Fibroblast of the conjunctiva (primary cell): ENCODE data around the gene MIOS.

ENCODE experiments used
- DNase-seq: peaks from one replicate; pipeline ENCODE4 v3.0.0-alpha.2; 2010; ENCODE audit warnings: low read depth

Gene MIOS

DNA sequence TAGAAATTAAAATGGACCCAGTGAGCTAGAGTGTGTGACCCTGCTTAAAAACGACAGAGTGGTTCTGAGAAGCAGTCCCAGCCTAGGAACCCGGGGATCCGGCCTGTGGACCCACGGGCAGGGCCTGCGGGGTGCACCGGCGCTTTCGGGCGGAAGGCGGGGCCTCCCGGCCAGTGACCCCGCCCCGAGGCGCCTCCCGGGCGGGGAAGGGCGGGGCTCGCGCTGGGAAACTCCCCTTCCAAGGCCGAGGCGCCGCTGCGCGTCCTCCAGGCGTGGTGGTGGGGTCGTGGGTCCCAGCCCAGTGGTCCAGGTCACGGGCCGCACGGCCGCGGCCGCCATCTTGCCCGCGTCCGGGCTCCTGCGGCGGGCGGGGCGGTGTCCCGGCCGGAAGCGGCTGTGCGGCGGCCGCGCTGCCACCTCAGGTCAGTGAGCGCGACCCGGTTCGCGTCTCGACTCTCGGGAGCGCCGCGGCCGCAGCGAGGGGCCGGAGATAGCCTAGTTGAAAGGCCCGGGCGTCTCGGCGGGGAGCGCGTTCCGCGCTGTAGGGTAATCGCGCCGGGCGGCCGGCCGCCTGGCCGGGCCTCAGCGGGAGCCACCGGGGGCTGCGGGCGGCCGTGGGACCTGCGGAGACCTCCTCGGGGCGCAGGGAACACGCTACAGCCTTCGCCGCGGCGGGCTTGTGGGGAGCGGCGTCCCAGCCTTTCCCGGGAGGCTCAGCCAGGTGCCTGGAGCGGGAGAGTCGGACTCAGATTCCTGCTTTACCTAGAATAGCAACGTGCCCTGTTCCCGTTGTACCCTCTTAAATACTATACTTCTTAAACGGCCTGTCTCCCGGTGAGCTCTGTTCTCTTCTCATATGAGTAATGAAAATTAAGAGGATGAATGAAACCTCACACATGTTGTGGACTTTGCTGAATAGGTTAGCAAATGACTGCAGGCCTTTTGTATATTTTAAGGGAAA is at the start of gene MIOS:
Gene MIOS, plus strand, starts transcription at position 234 of the 961 bp plus-strand sequence. CDS start 5,592 bp downstream, outside the sequence.
- DNase-seq = peak; percentile 71

DNA sequence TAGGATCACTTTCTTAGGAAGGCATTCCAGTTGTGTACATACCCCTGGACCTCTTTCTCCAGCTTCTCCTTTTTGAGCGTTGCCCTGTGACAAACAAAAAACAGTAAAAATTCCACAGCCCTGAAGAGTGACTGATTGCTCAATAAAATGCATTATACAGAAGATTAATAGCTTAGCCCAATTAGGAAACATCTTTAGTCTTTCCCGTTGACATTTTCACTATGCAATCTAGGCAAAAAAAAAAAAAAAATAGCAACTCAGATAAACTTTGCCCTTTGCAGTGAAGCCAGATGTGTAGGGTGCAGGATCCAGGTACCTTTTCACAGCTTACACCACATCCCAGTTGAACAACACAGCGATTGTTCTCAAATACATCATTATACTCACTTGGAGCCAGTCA is 48.9 kb upstream of the MIOS start:
- no peak for DNase-seq

DNA sequence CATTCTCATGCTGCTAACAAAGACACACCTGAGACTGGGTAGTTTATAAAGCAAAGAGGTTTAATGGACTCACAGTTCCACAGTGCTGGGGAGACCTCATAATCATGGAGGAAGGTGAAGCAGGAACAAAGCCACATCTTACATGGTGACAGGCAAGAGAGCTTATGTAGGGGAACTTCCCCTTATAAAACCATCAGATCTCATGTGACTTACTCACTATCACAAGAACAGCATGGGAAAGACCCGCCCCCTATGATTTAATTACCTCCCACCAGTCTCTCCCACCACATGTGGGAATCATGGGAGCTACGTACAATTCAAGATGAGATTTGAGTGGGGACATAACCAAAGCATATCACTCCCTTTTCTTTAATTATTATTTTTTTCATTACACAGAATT is 47.6 kb upstream of the MIOS start:
- DNase-seq = no peak

DNA sequence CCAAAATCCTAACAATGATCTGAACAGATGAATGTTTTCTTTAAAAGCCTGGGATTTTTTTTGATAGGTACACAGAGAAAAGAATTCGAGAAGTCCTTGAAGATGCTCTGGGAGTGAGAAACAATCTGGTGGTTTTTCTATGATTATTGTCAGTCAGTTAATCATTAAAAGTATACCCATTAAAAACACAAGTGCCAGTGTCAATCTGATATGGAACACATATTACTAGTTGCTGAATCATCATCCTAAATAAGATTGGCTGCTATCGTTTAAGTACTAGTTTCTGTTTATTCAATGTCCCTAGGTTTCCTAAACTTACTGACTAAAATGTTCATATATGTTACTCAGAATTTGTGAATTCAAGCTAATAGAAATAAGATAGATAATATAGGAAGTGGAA is 47.2 kb upstream of the MIOS start:
- DNase-seq = no peak

DNA sequence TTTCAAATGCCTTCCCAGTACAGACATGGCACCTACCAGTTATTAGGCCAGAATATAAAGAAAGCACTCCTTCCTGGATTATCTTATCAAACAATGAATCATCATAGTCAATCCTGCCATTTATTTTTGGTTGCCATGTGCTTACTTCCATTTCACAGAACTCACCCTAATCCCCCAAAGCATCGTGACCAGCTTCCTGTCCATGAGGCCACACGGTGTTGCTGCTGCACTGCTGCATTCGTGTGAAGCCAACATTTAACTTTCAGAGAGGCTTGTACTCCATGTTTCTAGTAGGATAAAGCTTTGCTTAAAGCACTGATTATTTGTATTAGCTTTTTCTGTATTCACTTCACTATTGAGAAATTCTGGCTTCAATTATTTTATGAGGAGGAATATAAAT is 45.4 kb upstream of the MIOS start:
- DNase-seq = no peak

DNA sequence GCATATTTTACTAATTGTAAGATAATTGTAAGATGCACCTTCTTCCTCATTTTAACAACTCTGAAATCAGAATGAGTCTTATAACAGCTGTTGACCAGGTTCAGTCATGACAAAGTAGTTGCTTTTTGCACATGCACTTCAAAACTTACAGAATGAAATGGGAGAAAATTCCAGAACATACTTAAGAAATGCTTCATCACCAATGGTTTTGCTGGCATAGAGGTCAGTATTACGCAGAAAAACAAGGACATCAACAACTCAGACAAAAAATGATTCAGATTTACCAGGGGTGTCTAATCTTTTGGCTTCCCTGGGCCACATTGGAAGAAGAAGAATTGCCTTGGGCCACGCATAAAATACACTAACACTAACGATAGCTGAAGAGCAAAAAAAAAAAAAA is 44.3 kb upstream of the MIOS start:
- no peak for DNase-seq

DNA sequence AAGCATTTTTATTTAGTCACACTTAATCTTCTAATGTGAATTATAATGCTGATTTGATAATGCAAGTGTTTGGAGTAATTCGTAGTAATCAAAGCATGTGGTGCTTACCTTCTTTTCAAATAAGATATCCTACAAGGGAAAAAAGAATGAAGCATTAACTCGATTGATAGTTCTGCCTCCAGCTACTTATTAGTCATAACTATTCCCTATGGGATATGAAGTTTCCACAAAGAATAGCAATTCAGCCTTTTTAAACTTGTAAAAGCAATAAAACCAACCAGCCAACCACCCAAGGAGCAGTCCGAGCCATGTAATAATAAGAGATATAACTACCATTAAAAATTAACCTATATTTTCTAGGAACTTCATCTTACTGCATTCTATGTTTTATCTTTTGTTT is 42.6 kb upstream of the MIOS start:
- DNase-seq = peak; percentile 10

DNA sequence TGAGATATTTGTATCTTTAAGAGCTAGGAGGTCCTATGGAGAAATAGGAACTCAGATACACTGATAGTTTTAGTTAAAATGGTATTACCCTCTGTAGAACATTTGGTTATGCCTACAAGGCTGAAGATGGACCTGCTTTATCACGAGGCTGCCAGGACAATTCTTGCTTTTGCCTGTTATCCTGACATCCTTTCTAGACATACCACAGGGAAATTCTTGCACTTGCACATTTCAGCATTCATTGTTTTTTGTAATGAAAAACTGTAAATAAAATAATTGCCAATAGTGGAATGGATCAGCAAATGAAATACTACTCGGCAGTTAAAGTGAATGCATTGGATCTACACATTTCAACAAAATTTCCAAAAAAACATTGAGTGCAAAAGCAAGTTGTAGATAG is 40.7 kb upstream of the MIOS start:
- DNase-seq = no peak

DNA sequence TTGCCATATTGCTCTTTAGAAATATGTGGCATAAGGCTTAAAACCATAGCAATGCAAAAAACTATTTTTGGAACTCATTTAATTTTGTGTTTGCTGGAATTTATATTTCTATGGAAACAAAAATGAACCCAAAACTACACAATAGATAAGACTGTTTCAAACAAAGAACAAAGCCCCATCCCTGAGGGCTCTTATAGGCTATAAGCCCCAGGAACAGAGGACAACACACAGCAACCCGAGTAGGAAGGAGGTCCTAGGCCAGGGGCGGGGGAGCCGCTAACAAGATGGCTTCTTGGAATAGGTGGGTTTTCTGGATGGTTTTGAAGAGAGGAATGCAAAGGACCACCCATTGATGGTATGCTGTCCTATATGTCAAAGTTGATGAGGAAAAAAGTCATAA is 39.6 kb upstream of the MIOS start:
- DNase-seq = no peak

DNA sequence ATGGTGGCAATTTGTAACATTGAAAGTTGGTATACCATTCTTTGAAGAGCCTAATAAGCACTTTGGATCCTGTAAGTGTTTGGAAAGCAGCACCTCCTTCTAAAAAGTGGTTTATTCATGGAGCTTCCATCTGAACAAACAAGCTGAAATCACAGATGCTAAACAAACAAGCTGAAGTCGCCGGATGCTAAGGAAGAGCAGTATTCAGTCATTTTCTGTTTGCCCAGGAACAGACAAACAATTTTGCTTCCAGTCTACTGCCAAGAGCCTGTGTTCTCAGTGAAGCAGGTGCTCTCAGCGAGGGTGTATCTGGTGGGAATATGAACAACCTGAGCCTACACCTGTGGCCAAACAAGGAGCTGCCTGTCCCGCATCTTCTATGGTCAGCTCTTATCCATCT is 37.4 kb upstream of the MIOS start:
- DNase-seq = no peak

DNA sequence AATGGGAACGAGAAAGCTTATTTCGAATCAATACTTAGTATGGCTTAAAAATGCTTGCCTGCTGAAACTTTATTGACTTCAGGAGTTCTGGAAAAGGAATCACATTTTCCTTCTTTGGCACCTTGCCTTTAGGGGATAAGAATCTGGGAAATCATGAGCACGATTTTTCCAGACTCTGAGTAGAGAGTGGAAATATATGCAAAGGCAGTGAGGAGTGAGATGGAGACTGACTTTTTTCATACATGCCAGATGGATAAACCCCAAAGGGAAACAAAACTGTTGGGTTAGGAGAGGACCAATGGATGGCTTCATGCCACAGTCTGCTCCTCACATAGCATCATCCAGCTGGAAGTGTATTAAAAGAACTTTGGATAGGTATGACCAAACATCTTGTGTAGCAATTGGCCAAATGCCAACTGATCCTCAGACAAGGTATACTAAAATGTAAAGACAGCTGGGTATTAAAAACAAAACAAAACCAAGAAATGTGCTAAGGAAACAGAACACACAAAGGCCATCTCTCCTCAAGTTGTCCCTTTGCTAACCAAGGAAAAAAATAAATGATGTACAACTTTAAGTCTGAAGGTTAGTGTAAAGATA is 32.8 kb upstream of the MIOS start:
- no peak for DNase-seq

DNA sequence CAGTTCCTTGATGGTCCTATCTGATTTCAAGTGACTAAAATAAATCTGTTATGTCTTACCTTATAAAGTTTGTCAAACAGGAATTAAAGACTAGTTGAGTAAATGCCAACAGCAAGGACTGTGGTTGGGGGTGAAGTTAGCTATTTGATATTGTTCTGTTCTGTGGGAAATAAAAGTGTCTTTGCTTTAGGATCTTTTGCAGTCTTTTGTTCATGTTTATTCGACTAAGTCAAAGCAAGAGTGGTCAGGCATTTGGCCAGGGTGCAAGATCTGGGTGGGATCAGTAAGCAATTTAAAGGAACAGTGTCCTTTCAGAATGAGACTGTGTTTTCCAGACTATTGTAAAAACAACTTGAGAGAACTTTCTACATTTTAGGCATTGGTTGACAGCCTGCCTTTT is 31.0 kb upstream of the MIOS start, which contains the start of gene COL28A1:
Gene COL28A1, minus strand, starts transcription at position 183 of the 400 bp plus-strand sequence. CDS start 2,998 bp downstream, outside the sequence.
- DNase-seq = no peak

DNA sequence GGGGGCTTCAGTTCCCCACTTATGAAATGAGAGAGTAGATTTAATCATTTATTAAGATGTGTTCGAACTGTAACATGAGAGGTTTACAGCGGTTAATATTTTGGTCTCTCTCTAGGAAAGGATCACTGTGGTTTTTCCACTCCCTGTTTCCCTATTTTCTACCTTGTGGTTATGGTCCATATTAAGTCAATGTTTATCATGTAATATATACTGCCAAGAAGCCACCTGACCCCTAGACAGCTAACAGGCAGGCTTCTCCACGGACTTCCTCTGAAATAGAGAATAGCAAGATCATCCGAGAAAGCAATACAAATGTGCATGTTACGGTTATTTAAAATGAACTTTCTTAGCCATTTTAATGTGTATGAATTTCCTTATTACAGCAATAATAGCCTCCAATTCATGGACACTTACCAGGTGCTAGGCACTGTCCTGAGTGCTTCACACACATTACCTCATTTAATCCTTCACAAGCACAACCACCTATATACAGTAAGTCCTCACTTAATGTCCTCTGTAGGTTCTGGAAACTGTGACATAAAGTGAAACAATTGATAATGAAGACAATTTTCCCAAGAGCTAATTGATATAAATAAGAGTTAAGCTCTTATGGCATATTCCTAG is 30.2 kb upstream of the MIOS start:
- no peak for DNase-seq

DNA sequence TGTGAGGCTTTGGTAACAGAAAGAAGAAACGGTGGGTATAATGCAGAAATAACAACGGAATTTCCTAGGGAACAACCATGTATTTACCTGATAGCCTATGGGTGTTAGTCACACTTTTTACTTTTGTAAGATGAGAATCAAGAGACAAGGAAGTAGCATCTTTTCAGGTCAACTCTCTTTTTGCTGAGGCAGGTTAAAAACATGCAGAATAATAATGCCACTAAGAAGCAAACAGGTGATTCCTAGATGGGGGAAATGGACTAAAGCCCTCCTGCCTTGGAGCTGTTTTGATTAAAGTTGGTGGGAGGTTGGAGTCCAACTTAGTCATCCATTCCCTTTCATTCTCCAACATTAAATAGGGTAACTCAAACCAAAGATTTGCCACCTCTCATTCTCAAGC is 29.0 kb upstream of the MIOS start:
- DNase-seq = no peak

DNA sequence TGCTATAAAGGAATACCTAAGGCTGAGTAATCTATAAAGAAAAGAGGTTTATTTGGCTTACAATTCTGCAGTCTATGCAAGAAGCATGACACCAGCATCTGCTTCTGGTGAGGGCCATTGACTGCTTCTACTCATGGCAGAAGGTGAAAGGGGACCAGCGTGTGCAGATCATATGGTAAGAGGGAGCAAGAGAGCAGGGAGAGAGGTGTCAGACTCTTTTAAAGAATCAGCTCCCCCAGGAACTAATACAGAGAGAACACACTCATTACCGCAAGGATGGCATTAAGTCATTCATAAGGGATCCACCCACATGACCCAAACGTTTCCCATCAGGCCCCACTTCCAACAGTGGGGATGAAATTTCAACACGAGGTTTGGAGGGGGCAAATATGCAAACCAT is 27.5 kb upstream of the MIOS start:
- DNase-seq = no peak

DNA sequence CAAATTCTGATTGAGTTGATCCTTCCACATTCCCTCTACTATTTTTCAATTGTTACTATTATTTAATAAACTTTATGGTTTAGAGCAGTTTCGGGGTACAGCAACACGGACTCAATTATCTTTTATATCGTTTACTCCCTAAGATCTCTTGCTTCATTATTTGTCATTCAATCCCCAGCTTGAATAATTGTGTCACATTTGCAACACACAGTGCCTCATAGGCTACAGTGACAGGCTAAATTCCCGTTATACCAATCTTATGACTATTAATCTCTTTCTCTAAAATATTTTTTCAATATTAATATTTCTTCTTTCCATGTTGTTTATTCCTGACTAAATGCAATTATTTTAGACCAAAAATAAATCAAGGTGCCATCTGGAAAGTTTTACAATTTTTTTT is 27.0 kb upstream of the MIOS start:
- no peak for DNase-seq

DNA sequence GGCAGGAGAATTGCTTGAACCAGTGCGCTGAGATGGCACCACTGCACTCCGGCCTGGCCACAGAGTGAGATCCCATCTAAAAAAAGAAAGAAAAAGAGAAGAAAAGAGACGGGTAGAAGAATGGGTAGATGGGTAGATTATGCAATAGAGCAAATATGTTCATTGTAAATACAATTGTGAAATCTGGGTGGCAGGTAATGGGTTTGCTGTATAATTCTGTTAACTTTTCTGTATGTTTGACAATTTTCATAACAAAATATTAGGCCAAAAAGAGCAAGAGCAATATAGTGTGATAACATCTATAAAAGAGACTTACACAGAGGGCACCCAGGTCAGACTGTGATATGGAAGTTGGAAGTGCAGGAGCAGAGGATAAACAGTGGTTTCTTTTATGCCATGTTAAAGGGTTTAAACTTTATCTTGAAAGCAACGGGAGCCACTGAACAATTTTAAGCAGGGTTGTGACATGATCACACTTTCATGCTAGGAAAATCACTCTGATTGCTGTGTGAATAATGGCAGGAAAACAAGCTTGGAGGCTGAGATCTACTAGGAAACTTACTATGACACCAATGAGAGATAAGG is 24.3 kb upstream of the MIOS start:
- DNase-seq = no peak

DNA sequence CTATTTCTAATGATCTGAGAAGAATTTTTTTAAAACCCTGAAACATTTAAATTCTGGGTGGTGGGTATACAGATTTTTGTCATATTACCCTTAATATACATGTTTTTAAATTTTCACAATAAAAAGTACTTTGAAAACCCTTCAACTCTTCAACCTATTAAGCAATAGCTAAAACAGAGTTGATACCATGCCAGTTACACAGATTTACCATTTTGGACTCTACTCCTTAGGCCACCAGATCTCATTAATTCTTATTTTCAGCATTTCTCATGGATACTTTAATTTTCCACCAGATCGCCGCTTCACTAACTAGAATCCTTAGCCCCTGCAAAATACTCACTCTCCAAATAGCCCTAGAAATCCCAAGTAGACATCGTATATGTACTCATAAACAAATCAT is 18.3 kb upstream of the MIOS start:
- DNase-seq = no peak

DNA sequence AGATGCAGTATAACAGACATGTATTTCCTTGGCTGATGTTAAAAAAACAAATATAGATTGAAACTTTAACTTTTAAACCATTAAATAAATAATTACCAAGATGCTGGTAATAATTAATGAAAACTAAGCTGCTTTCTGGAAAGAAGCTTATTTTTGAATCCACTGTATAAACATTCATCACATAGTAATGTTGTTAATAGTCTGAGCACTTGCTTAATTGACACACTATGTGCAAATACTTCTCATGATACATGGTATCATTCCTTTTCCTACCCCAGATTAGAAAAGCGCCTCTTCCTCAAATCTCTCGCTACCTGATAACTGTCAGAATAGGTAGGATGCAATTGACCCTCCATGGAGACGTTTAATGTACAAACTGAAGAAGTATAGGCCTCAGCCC is 16.0 kb upstream of the MIOS start:
- DNase-seq = no peak

DNA sequence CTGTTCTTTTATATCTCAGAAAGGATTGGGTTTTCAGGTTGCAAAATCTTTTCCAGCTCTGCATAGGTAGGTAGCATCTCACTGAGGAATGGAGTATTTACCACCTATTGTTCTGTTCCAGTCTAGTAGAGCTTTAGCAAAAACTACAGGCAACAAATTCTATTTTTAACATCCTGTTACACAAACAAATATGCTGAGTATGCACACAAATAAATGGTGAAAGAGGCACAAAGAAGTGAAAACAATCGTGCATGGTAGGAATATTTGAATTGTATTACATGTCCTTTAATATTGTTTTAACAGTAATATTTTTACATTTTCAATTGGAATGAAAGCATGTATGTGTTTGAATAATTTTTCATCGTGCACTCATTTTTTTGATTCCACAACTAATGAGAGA is 14.5 kb upstream of the MIOS start:
- DNase-seq = no peak

DNA sequence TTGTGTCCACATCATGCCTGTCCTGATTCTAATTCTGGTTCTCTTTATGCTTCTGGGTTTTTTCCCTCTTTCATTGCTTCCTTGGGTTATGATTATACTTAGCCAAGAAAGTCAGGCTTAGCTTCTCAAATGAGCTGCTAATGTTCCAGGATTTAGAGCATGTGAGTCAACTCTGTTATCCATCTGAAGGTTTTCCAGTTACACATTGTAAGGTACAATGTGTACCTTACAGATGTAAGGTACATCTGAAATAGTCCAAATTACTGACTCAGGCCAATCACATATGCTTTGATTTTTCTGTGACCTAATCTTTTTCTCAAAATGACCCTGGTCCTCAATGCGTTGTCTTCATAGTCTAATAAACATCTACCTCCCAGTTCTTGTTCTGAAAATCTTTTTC is 13.3 kb upstream of the MIOS start:
- no peak for DNase-seq

DNA sequence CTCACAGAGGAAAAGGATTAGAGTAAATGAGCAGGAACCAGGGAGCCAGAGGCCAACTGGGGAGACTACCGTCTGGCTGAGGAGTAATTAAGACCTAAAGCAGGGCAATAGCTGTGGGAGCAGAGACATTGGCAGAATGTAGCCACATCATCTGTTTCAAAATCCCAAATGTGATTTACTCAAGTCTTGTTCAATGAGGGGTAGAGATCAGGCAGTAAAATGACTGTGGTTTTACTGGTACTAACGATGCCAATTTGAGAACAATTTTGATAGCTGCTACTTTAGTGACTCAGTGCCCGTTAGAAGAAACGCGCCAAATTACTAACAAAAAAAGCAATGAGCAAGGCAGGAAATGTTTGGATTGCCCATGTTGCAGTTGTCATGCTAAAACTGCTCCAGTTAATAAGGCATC is 12.7 kb upstream of the MIOS start:
- DNase-seq = peak; percentile 32
